LNCaP clone FGC (cell line): ENCODE data around the gene UBL3.

Experiments
- DNase-seq: peaks from one replicate; pipeline ENCODE4 v3.0.0-alpha.2; 2011; ENCODE audit warnings: low read depth
- H3K4me3 ChIP-seq: 2 replicates; pipeline ENCODE4 v1.5.1; 2011; ENCODE audit warnings: mild to moderate bottlenecking, low read depth, low read length, control low read depth
- TF ChIP-seq, protein P1 (sequence below): IDR thresholded peaks from 2 replicates; pipeline ENCODE4 v1.5.1; 2012; ENCODE audit warnings: mild to moderate bottlenecking; ENCODE audit not compliant: control insufficient read depth, insufficient read depth; ENCODE audit errors: extremely low read depth

UBL3 gene

DNA sequence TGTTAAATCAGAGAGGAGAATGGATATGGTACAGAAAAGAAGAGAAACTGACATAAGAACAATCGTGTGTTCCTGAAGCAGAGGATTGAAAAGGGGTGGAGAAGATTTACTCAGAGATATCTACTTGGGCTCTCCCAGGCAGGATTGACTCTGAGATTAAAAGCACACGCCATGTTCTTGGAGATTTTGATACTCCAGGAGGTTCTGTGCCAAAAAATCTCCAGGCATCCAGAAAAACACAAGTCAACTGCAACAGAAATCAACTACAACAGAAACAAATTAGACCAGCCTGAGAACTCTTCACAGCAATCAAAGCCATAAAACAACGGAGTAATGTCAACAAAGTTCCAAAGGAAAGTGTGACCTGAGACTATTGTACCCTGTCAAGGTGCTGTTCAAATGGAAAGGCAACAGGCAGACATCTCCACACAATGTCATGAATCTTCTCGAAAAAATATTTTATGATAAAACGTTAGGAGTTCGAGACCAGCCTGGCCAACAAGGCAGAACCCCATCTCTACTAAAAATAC is 104.2 kb downstream of the UBL3 start:
- no peak for DNase-seq

DNA sequence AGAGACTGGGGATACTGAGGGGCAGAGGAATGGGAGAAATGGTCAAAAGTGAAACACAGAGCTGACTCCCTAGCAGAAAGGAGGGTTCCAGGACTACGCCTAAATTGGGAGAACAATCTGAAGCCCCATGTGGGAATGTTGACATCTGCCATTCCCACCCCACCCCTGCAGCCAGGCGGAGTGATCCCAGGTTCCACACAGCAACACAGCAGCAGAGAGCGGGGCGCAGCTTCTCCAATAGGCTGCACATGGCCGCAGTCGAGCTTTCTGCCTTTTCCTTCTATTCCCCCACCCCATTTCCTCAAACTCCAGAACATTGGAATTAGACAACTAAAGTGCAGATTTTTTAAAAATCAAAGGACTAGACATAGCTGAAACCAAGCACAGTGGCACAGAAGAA is 104.7 kb downstream of the UBL3 start:
- TF ChIP-seq, protein P1, sequence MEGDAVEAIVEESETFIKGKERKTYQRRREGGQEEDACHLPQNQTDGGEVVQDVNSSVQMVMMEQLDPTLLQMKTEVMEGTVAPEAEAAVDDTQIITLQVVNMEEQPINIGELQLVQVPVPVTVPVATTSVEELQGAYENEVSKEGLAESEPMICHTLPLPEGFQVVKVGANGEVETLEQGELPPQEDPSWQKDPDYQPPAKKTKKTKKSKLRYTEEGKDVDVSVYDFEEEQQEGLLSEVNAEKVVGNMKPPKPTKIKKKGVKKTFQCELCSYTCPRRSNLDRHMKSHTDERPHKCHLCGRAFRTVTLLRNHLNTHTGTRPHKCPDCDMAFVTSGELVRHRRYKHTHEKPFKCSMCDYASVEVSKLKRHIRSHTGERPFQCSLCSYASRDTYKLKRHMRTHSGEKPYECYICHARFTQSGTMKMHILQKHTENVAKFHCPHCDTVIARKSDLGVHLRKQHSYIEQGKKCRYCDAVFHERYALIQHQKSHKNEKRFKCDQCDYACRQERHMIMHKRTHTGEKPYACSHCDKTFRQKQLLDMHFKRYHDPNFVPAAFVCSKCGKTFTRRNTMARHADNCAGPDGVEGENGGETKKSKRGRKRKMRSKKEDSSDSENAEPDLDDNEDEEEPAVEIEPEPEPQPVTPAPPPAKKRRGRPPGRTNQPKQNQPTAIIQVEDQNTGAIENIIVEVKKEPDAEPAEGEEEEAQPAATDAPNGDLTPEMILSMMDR = no peak
- no peak overlapping the region for H3K4me3 ChIP-seq
- DNase-seq = no peak

More for the DNA sequence above, 104.2 kb downstream of the UBL3 start:
- TF ChIP-seq, protein P1 = no peak
- no peak overlapping the region for H3K4me3 ChIP-seq

DNA sequence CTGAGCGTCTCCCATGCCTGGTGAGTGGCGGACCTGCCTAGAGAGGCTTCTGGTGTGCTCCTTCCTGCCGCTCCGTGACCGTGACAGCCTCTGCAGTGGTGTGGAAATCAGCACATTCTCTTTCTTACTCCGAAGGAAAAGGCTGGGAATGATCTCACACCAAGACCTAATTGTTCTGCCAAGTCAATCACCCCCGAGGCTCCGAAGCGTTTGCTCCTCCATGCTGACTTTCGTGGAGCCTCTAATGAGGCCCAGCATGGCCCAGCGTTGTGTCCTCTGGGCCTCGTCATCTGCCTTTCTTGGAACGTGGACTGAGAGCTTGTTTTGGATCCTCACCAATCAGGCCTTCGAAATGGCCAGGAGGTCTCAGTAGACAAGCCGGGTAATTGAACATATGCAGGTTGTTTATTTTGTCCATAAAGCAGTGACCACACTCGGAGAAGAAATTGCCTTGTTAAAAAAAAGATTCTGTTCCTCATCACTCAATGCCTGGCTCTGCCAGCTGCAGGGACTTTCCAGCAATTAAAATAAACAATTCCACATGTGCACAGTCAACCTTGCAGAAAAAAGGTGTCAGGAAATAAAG is 107.1 kb downstream of the UBL3 start:
- H3K4me3 ChIP-seq = no peak overlapping the region
- TF ChIP-seq, protein P1 = no peak
- no peak for DNase-seq

DNA sequence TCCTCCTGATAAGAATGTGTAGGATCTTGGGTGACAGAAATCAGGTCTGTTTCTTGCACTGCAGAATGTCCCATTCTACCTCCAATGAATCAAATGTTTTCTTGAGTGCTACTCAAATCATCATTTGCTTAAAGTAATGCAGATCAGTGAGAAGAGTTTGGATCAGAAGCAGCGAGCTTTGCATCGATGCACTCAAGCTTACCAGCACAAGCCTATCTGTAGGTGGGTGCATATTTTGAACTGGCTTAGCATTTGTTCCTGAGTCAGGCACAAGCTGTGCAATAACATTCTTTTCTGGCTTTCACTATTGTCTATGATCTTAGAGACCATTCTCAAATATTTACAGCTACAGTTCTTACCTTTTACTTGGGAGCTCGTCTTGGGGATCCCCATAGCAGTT is 109.5 kb downstream of the UBL3 start:
- no peak for DNase-seq
- no peak overlapping the region for H3K4me3 ChIP-seq
- TF ChIP-seq, protein P1 = no peak

DNA sequence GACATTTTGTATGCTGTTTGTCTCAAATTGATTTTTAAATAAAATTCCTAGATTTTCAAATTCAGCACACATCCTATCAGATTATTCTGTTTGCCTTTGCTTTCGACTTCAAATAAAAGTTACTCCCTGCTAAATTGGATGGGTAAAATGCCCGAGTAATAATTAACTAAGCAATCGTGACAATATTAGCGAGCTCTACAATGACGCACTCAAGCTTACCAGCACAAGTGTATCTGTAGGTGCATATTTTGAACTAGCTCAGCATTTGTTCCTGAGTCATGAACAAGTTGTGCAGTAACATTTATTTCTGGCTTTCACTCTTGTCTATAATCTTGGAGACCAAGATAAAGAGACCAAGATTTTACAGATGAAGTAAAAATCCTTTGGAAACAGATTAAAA is 113.4 kb downstream of the UBL3 start:
- TF ChIP-seq, protein P1 = no peak
- no peak overlapping the region for H3K4me3 ChIP-seq
- no peak for DNase-seq

DNA sequence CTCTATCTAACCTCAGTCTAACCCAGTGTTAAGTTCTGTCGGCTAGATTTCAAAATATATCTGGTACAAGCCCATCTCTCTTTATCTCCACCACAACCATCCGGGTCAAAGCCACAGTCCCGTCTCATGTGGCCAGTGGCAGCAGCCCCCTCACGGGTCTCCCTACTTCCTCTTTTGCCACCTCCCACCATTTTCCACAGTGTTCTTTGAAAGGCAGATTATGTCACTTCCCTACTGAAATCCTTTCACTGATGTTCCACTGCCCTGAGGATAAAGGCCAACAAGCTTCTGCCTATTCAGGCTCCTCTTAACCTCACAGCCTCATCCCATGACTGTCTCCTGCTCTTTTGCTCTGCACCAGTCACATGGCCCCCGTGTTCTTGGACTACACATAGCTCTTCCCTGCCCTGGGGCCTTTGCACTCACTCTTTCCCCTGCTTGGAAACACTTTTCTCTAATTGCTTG is 117.2 kb downstream of the UBL3 start:
- TF ChIP-seq, protein P1 = no peak
- DNase-seq = no peak

DNA sequence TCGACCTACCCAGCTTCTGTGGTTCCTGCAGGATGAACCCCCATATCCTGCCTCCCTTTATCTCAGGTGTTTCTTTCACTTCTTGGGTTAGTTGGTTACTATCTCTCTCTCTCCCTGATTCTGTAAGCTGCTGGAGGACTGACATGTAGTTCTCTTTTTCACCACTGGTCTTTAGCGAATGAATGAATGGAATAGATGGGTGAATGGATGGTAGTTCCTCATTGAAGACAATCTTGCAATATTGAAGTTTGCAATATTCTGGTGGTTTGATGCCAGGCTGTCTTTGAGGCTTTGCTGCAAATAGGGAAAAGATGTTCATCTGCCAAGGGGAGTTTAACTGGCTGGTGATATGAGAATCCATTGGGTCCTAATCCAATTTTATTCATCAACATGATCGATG is 120.2 kb downstream of the UBL3 start:
- no peak overlapping the region for H3K4me3 ChIP-seq
- TF ChIP-seq, protein P1 = no peak
- DNase-seq = no peak

More for the DNA sequence above, 117.2 kb downstream of the UBL3 start:
- no peak overlapping the region for H3K4me3 ChIP-seq
